ENCODE data around the gene SCAP. TPM values are rescaled to one million over a fixed set of nuclear protein-coding genes. Genes with fewer than 3 reads are reported as not detected.

The SCAP gene
- total and polyA plus RNA-seq, 2 donors (not counting 1 experiment from before 2014, with no cell fraction given): 55.8 to 113 TPM

DNA sequence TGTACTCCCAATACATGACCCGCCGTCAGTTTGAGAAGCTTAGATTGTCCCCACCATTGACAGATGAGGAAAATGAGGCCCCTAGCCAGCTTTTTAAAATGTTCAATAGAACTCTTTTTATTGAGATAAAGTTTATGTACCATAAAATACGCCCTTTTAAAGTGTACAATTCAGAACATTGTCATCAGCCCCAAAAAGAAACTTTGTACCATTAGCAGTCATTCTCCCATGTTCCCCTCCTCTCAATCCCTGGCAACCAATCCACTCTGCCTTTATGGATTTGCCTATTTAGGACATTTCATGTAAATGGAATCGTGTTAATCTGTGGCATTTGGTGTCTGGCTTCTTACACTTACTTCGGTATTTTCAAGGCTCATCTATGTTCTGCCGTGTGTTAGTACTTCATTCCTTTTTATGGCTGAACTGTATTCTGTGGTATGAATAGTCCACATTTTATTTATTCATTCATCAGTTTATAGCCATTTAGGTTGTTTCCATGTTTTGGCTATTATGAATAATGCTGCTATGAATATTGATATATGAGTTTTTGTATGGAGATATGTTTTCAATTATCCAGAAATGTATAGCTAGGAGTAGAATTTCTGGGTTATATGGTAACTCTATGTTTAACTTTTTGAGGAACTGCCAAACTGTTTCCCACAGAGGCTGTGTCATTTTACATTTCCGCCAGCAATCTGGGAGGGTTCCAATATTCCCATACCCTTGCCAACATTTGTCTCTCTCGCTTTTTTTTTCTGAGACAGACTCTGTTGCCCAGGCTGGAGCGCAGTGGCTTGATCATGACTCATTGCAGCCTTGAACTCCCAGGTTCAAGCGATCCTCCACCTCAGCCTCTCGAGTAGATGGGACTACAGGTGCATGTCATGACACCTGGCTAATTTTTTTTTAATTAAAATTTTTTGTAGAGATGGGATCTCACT, 110.3 kb downstream of the SCAP start:
- H3K27ac ChIP-seq (ENCODE audit: low read length in 2 of 2): no peak overlapping the region
- peaks cover 8% of the 10 kb centered on the region in 2 donors for H3K4me1 ChIP-seq (ENCODE audit: control insufficient read depth in 2 of 2, insufficient read depth in 2 of 2, low read length in 2 of 2)
- no peak overlapping the region for H3K4me2 ChIP-seq (replicated peaks; ENCODE audit: low read depth, low read length, poor library complexity, severe bottlenecking)
- POLR2A ChIA-PET: no interaction called here
- no peaks in the 10 kb centered on the region for H3K36me3 ChIP-seq (replicated peaks in 1 of 2; ENCODE audit: control extremely low read depth in 1 of 2, control insufficient read depth in 1 of 2, extremely low read depth in 1 of 2, insufficient read depth in 2 of 2, low read length in 1 of 2)
- intact Hi-C loops (cut with micrococcal nuclease): no loop called here
- H4K20me1 ChIP-seq (ENCODE audit: control insufficient read depth, insufficient read depth, low read length, poor library complexity, severe bottlenecking): no peaks in the 10 kb centered on the region
- H3K4me3 Mint-ChIP-seq: no peak overlapping the region
- no peaks in the 10 kb centered on the region for H3K79me2 ChIP-seq (ENCODE audit: control insufficient read depth, insufficient read depth, low read length)
- peaks cover 8% of the 10 kb centered on the region for H3K4me1 Mint-ChIP-seq
- ATAC-seq (ENCODE audit: low read depth) (no peak), DNase-seq (no peak)
- CTCF ChIA-PET: interaction anchor here (0.7 kb wide), 1 partner anchor 470 kb away, joined by 6 read pairs; no protein-coding TSS in a partner anchor
- no peaks in the 10 kb centered on the region for H3K27me3 Mint-ChIP-seq
- H3K9me3 ChIP-seq (ENCODE audit: control extremely low read depth in 1 of 3, control insufficient read depth in 2 of 3, insufficient read depth in 1 of 3, low read length in 2 of 3): peaks cover 0 to 3% (median 0%) of the 10 kb centered on the region in 3 donors
- no peak for TF ChIP-seq EZH2 (IDR thresholded peaks at IDR 0.05; ENCODE audit: borderline replicate concordance, insufficient read depth, low read depth, low read length, poor library complexity, severe bottlenecking)
- TF ChIP-seq CTCF (IDR thresholded peaks at IDR 0.05): no peak
- WGBS (ENCODE audit: insufficient coverage): 93% methylated on average over 6 of the region's 11 CpGs
- H3K27ac Mint-ChIP-seq: no peak overlapping the region
- H2AFZ ChIP-seq (ENCODE audit: insufficient read depth, low read depth, low read length, poor library complexity, severe bottlenecking): no peak overlapping the region
- no peak overlapping the region for H3K9ac ChIP-seq (ENCODE audit: low read length)
- no peak overlapping the region for H3K4me3 ChIP-seq (ENCODE audit: control extremely low read depth in 1 of 5, extremely low read depth in 1 of 5, insufficient read depth in 1 of 5, low read depth in 2 of 5, low read length in 4 of 5)
- no peaks in the 10 kb centered on the region for H3K9me3 Mint-ChIP-seq (ENCODE audit: insufficient read depth)
- H3K27me3 ChIP-seq (replicated peaks in 1 of 4; ENCODE audit: control extremely low read depth in 1 of 4, control insufficient read depth in 3 of 4, insufficient read depth in 4 of 4, low read length in 3 of 4): no peaks in the 10 kb centered on the region

Small RNA genes within 50 kb of the gene (small RNA-seq; reads per million reads assigned to genes)
- not detected for gene AC099778.2 (ENCODE audit: insufficient read length, low read depth, low replicate concordance)

Other genes with a start within 250 kb of the SCAP start
- gene KIF9, start 193.1 kb downstream of the SCAP start, total RNA-seq: 1.3 and 3.0 TPM in 2 replicates
- 3.8 and 6.4 TPM in 2 replicates for gene KIF9, start 193.1 kb downstream of the SCAP start, polyA plus RNA-seq
- 30.9 and 33.0 TPM in 2 replicates for gene KLHL18, start 193.0 kb downstream of the SCAP start, total RNA-seq
- 34.5 and 50.8 TPM in 2 replicates for gene KLHL18, start 193.0 kb downstream of the SCAP start, polyA plus RNA-seq
- 68.8 TPM in 2 replicates for gene PTPN23, start 94.9 kb downstream of the SCAP start, total RNA-seq
- gene PTPN23, start 94.9 kb downstream of the SCAP start, polyA plus RNA-seq: 20.0 and 21.3 TPM in 2 replicates
- 32.0 and 36.7 TPM in 2 replicates for gene ELP6, start 37.8 kb upstream of the SCAP start, total RNA-seq
- gene ELP6, start 37.8 kb upstream of the SCAP start, polyA plus RNA-seq: 20.6 and 29.4 TPM in 2 replicates
- gene CSPG5, start 102.9 kb upstream of the SCAP start, total RNA-seq: 0.68 and 0.99 TPM in 2 replicates
- gene CSPG5, start 102.9 kb upstream of the SCAP start, polyA plus RNA-seq: 0.04 and 0.06 TPM in 2 replicates

Data from B cell (primary cell).